GM13977 (cell line): ENCODE results near the gene WRAP73.

Experiments
- DNase-seq: peaks from one replicate; pipeline ENCODE4 v3.0.0; 2012; ENCODE audit warnings: low spot score
- in situ Hi-C: fragments of 300-500 bp; cut with MboI; formaldehyde crosslinking; loops from one replicate; pipeline ENCODE4 v1.12.0; 2022; ENCODE audit warnings: low sequenced_read_pairs, low pct_unique_long_range_greater_than_20kb, mixed read lengths, inconsistent platforms; ENCODE audit not compliant: unreplicated experiment
- TF ChIP-seq, protein P1 (sequence below): IDR thresholded peaks from 2 replicates; pipeline ENCODE4 v1.5.1; 2012; ENCODE audit warnings: mild to moderate bottlenecking, control low read depth; ENCODE audit not compliant: insufficient read depth; ENCODE audit errors: extremely low read depth, missing control alignments

The WRAP73 gene

DNA sequence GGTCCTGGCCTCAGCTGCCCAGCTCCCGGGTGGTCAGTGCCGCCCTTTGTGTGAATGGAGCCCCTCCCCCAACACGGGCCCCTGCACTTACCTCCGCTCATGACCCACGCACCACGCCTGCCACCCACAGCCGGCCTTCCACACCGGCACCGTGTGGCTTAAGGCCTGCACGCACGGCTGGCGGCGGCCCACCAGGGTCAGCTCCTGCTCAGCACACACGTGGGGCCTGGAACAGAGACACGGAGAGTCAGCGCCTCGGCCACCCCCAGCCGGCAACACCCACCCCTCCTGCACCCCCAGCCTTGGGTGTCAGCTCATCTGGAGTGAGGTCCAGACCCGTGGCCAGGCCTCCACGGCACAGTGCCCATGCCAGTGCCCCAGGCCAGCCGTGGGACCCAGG is 47.5 kb downstream of the WRAP73 start:
- in situ Hi-C loops = no loop called here
- DNase-seq = no peak
- TF ChIP-seq, protein P1, sequence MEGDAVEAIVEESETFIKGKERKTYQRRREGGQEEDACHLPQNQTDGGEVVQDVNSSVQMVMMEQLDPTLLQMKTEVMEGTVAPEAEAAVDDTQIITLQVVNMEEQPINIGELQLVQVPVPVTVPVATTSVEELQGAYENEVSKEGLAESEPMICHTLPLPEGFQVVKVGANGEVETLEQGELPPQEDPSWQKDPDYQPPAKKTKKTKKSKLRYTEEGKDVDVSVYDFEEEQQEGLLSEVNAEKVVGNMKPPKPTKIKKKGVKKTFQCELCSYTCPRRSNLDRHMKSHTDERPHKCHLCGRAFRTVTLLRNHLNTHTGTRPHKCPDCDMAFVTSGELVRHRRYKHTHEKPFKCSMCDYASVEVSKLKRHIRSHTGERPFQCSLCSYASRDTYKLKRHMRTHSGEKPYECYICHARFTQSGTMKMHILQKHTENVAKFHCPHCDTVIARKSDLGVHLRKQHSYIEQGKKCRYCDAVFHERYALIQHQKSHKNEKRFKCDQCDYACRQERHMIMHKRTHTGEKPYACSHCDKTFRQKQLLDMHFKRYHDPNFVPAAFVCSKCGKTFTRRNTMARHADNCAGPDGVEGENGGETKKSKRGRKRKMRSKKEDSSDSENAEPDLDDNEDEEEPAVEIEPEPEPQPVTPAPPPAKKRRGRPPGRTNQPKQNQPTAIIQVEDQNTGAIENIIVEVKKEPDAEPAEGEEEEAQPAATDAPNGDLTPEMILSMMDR = no peak

DNA sequence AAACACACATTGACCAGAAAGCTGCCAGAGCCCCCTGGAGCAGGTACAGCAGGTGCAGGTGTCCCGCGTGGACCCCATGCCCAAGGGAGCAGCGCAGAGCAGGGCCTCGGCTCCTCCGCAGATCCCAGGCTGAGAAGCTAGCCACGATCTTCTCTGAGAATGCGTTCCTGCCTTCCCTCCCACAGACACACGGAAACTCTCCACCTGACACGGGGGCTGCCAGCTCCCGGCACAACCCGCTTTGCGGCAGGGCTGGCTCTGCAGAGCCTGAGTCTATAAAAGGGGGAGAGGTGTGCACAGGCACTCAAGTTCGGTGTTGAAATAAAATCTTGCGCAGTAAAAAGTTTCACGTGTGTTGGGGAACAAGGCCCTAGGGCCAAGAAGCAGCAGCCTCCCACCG is 48.2 kb downstream of the WRAP73 start:
- in situ Hi-C loops = no loop called here
- no peak for DNase-seq
- TF ChIP-seq, protein P1 = no peak

- no peak for DNase-seq
- TF ChIP-seq, protein P1 = no peak
- in situ Hi-C loops = no loop called here
Measured at GRCh38 chr1:3600354-3600753, 49.5 kb downstream of the WRAP73 start.

DNA sequence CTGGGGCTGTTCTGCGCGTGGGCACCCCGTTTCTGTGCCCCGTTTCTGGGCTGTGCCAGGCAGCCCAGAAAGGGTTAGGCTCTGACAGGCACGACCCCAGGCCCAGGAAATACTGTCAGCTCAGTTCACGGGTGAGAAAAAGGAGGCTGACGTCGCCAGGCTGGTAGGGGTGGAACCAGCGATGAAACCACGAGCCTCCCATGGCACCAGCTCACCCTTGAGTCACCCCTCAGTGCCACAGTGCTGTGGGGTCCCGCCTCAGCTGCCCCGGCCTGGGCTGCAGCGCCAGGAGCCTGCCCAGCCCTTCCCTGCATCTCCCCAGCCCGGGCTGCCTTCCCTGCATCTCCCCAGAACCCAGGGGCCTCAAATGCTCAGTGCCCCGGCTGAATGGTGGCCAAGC is 50.1 kb downstream of the WRAP73 start:
- TF ChIP-seq, protein P1 = no peak
- in situ Hi-C loops = no loop called here
- no peak for DNase-seq

- TF ChIP-seq, protein P1 = no peak
- no peak for DNase-seq
- in situ Hi-C loops = no loop called here
Measured at GRCh38 chr1:3599286-3599811, 50.6 kb downstream of the WRAP73 start.

DNA sequence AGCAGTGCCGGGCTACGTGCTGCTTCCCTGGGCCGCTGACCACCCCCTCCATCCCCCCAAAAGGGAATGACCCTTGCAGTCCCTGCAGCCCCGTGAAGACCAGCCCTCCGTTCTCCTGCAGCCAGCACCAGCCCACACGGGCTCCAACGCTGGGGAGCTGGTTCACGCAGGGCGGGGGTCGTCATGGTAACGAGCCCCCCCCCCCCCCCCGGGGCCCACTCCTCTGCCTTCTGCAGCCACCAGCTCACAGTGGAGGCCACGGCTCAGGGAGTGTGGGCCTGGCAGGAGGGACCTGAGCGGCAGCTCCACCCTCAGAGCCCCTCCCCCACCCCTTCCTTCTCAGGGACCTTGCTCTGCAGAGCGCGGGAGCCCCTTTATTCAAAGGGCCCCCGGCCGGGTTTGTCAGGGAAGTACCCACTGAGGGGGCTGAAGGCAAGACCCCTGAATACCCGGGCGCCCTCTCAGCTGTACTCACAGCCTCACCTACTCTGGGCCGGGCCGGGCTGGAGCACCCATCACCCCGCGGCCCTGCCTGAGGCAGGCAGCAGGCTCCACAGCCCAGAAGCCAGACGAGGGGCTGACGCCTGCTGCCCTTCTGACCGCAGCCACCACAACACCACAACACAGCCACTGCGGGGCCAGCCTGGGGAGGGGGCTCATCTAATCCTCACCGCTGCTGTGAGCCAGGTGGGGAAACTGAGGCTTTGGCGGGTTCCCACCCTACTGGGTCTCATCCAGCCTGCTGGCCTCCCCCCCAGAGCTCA is 51.2 kb downstream of the WRAP73 start:
- TF ChIP-seq, protein P1 = no peak
- DNase-seq = no peak
- in situ Hi-C loops = no loop called here
